HG03175 (cell line): ENCODE measurements around the gene IL12RB1.
A peak's percentile ranks its signal among the peaks of the same experiment; 100 is the strongest.
"Not testable (repeated sequence)": the region's sequence is repeated elsewhere in the genome, so short reads cannot be mapped to it uniquely, and the experiment has no call there.

Experiments used
- ATAC-seq: cut with Tn5 transposase; IDR thresholded peaks from one replicate; pipeline ENCODE4 v1.9.1; 2021; ENCODE audit warnings: mild to moderate bottlenecking, moderate library complexity; ENCODE audit not compliant: unreplicated experiment

IL12RB1 gene

GRCh38 chr19:18053576-18054219, 33.0 kb downstream of the IL12RB1 start:
- ATAC-seq = no peak

GRCh38 chr19:18051887-18052286, 34.8 kb downstream of the IL12RB1 start:
- ATAC-seq = no peak

GRCh38 chr19:18049385-18049784, 37.3 kb downstream of the IL12RB1 start:
- no peak for ATAC-seq

GRCh38 chr19:18046059-18046718, 40.5 kb downstream of the IL12RB1 start:
- ATAC-seq = no peak

GRCh38 chr19:18045307-18046050, 41.3 kb downstream of the IL12RB1 start:
- no peak for ATAC-seq

- peak; percentile 90 for ATAC-seq
Measured at GRCh38 chr19:18044825-18045304, 41.9 kb downstream of the IL12RB1 start.

GRCh38 chr19:18043676-18044075, 43.1 kb downstream of the IL12RB1 start:
- no peak for ATAC-seq

GRCh38 chr19:18041054-18041453, 45.7 kb downstream of the IL12RB1 start:
- ATAC-seq = no peak

GRCh38 chr19:18032102-18032501, 54.6 kb downstream of the IL12RB1 start:
- ATAC-seq = not testable (repeated sequence)

GRCh38 chr19:18031401-18031800, 55.3 kb downstream of the IL12RB1 start:
- ATAC-seq = not testable (repeated sequence)

GRCh38 chr19:18029617-18030338, 57.0 kb downstream of the IL12RB1 start:
- ATAC-seq = no peak

- no peak for ATAC-seq
Measured at GRCh38 chr19:18027151-18027550, 59.6 kb downstream of the IL12RB1 start.

GRCh38 chr19:18023622-18024251, 63.0 kb downstream of the IL12RB1 start:
- no peak for ATAC-seq

GRCh38 chr19:18021121-18021755, 65.5 kb downstream of the IL12RB1 start:
- ATAC-seq = no peak

GRCh38 chr19:18020212-18021085, 66.3 kb downstream of the IL12RB1 start:
- ATAC-seq = no peak

- no peak for ATAC-seq
Measured at GRCh38 chr19:18017275-18018083, 69.3 kb downstream of the IL12RB1 start.

GRCh38 chr19:18016209-18016910, 70.4 kb downstream of the IL12RB1 start:
- ATAC-seq = no peak

- no peak for ATAC-seq
Measured at GRCh38 chr19:18014197-18014596, 72.5 kb downstream of the IL12RB1 start.
